GM21717 (cell line): ENCODE data around the gene ANP32B.
"Not testable (repeated sequence)": the region's sequence is repeated elsewhere in the genome, so short reads cannot be mapped to it uniquely, and the experiment has no call there.

Experiments used
- ATAC-seq: cut with Tn5 transposase; IDR thresholded peaks from one replicate; pipeline ENCODE4 v1.9.1; 2021; ENCODE audit warnings: mild to moderate bottlenecking, moderate library complexity; ENCODE audit not compliant: unreplicated experiment

ANP32B gene

DNA sequence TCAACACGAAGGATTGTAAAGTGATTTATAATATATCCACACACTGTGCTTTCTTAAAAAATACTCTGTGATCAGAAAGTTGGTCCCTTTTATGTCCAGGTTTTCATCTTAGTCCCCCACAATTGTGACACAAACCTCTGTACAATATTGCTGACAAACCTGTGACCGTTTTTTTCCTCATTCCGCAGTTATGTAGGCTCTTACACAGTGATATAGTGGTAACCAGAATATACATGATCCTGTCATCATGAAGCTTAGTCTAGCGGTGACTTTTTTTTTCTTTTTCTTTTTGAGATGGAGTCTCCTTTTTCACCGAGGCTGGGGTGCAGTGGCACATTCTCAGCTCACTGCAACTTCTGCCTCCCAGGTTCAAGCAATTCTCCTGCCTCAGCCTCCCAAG, 8.7 kb downstream of the ANP32B start:
- no peak for ATAC-seq

DNA sequence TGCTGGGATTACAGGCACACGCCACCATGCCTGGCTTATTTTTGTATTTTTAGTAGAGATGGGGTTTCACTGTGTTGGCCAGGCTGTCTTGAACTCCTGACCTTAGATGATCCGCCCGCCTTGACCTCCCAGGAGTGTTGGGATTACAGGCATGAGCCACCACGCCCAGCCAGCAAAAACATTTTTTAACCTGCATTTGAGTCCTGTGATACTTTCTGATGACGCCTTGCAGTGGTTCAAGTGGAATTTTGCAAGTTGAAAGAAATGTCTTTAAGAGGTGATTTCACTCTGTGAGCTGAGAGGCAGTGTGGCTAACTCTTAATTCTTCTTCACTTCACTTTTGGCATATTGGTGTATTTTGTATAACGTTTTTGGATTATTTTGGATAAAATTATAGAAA, 9.1 kb downstream of the ANP32B start:
- no peak for ATAC-seq

DNA sequence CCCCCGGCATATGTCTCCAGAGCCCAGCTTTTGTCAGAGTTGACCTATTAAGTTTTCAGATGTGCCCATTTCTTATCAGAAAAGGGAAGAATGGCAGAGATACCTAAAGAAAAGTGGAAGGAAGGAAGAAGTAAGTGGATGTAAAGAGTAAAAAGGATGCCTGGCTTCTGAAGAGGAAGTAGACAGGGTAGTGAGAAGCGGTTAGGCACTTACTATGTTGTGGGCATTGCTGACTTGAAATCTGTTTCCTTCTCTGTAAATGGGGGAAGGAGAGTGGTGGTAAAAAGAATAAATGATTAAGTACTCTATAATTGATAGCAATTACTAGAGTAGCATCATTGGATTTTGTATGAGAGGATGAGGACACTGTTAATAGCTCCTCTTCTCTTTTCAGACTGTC, 9.9 kb downstream of the ANP32B start:
- no peak for ATAC-seq

DNA sequence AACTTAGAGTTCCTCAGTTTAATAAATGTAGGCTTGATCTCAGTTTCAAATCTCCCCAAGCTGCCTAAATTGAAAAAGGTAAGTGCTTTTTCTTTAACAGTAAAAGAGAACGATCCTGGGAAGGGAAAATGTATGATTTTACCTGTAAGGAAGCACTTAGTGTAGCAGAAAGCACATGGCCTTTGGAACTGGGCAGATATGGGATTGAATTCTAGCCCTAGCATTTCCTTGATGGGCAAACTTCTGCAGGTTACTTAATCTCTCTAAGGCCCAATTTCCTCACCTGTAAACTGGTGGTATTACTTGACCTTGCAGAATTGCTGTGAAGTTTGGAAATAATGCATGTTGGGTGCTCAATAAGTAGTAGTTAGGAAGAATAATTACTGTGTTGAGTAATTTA, 11.6 kb downstream of the ANP32B start:
- ATAC-seq = no peak

DNA sequence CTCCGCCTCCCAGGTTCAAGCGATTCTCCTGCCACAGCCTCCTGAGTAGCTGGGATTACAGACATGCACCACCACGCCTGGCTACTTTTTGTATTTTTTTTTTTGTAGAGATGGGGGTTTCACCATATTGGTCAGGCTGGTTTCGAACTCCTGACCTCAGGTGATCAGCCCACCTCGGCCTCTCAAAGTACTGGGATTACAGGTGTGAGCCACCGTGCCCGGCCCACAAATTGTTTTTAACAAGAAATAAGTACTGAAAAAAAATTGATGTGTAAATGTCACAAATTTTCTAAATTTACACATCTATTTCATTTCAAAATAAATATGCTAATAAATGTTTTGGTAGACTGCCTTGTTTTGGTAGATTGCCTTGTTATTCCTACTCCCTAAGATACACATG, 13.5 kb downstream of the ANP32B start:
- ATAC-seq = not testable (repeated sequence)

DNA sequence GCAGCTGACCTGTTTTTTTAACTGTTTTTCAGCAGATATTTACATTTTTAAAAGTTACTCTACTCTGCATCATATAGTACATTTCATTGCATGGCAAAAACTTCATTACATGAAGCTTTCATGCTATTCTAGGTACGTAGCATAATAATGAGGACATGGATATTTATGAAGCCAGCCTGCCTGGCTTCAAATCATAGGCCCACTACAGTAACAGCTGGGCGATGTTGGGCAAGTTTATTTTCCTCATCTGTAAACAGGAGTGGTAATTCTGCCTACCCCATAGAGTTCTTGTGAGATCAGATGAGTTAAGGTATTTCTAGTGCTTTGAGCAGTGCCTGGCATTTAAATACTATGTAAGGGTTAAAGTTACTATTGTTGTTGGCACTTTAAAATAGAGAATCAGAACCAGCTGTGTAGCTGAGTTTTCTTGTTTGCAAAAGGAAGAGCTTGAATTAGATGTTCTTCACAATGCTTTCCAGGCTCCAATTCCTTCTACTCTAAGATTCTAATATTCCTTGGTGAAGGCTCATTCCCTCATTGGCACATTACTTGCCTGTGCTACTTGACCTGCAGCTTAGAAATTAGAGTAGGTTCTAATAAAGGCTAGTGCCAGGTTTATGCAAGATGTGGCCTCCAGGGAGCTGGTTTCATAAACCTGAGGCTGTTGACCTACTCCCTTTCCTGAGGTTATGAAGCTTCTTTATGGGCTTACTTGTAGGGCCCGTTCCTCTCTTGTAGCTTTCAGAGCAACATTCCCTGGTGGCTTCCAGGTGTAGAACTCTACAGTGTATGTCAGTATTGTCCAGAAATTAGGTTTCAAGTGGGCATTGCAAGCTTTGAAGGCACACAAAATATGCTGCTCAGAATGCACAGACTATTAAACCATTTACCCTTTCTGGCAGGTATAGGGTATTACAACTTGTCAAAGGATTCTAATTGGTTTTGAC, 14.5 kb downstream of the ANP32B start:
- ATAC-seq = no peak

DNA sequence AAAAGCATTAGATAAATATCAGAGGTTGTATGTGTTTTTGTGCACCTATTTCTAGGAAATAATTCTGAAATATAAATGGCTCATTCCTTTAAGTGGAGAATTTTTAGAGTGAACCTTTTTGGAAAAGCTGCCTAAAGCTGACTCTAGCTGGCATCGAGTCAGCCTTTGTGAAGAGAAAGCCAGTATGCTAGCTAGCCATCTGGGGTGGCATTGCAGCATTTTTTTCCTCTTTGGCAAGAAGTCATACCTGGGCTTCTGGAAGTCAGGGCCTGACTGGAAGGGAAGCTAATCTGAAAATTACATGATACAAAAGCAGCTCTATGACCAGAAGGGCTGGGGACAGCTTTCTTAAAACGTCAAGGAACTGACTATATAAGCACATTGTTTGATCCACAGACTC, 19.7 kb downstream of the ANP32B start:
- ATAC-seq = no peak

DNA sequence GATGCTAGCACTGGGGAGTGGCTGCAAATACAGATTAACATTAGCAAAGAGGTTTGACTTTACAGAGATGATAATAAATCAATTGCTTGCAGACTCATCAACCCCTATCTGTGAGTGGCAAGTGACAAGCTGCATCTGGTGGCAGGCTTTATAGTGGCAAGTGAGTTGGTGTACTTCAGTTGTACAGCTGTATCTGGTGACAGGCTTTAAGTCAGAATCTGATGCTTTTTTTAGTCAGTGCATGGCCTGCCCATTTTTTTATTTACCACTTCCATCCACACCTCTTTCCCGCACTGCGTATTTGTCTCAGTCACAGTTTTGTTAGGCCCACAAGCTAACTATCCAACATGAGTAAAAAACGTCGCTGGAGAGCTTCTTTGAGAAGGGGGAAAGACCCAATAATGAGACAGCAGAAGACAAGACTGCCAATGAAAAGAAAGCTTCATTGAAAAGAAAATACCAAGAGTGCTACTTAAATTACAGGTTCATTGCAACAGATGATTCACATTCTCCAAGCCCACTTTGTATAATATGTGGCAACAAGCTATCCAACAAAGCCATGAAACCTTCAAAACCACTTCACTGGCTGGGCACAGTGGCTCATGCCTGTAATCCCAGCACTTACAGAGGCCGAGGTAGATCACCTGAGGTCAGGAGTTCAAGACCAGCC, 23.1 kb downstream of the ANP32B start:
- no peak for ATAC-seq

DNA sequence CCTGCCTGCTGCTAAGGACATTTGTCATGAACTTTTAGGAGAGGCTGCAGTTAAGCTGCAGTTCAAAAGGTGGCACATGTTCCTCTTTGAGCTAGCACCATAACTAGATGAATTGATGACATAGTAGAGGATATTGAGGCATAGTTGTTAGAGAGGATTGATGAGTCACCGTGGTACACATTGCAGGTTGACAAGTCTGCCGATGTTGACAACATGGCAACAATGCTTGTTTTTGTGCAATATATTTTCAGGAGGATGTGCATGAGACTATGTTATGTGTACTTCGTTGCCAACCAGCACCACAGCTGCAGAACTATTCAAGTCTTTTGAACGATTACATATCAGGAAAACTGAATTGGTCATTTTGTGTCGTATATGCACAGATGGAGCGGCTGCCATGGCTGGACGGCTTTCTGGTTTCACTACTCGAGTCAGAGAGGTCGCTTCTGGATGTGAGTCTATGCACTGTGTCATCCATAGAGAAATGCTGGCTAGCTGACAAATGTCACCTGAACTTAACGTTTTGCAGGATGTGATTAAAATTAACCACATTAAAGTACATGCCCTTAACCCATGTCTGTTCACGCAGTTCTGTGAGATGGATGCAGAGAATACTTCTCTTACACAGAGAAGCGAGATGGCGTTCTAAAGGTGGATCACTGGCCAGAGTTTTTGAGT, 24.2 kb downstream of the ANP32B start:
- ATAC-seq = no peak

DNA sequence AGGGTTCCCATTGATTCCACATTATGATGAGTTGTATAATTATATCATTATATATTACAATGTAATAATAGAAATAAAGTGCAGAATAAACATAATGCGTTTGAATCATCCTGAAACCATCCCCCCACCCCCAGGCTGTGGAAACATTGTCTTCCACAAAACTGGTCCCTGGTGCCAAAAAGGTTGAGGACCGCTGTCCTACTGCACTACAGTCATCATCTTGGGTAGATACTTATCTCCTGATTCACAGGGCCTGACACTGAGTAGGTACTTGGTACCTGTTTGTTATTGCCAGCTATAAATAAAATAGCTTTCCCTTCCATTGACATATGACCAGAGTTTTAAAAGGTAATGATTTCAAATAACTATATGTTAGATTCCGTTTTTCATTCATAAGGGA, 25.6 kb downstream of the ANP32B start:
- no peak for ATAC-seq

DNA sequence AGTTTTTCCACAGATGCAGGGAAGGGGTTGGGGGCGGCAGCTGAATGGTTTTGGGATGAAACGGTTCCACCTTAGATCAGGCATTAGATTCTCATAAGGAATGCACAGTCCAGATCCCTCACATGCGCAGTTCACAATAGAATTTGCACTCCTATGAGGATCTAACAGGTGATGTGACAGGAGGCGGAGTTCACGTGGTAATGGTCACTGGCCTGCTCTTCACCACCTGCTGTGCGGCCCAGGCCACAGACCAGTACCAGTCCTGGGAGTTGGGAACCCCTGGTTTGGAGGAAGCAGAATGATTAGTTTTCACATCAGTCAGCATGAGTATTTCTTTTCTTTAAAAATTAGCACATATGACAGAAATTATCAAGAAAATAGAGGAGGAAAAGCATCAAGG, 26.3 kb downstream of the ANP32B start:
- ATAC-seq = no peak

DNA sequence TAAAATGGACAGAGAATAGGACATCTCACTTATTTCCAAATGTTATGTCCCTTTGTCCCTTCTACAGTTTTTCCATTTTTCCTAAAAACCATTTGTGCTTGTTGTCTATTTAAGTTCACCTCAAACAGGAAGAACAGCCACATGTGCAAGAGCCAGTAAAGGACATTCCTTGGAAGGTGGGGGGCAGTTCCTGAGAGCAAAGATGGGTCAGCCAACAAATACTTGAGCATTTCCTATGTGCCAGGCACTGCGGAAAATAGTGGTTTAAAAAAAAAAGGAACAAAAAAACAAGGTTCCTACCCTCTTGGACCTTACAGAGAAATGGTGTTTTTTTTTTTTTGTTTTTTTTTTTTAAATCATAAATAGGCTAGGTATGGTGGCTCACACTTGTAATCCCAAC, 26.8 kb downstream of the ANP32B start:
- no peak for ATAC-seq

DNA sequence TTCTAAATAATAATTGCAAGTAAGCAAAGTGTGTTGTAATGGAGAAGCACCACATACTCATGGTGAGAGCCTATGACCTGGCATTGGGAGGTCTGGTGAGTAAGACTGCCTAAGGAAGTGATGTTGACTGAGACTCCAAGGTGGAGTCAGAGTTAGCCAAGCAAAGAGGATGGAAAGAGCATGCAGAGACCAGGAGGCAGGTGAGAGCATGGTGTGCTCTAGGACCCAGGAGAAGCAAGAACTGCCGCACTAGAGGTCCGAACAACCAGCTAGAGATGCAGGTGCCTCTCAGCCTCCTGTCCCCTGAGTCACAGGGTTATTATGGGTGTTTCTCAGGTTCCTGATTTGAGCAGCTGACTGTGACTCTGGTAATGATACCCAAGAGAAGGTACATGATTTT, 27.3 kb downstream of the ANP32B start:
- peak; percentile 75 for ATAC-seq

DNA sequence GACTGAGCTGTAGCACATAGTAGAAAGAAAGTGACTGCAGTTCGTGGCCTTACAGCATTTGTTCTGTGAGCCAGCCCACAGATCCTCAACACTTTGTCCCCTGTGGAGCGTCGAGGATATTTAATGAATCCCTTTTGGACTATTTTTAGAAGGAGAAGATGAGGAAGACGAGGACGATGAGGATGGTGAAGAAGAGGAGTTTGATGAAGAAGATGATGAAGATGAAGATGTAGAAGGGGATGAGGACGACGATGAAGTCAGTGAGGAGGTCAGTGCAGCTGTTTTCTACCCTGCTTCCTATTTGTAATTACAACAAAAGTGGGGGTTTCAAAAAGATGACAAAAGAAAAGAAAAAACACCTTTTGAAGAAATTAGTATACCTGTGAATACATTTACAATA, 28.0 kb downstream of the ANP32B start:
- no peak for ATAC-seq

DNA sequence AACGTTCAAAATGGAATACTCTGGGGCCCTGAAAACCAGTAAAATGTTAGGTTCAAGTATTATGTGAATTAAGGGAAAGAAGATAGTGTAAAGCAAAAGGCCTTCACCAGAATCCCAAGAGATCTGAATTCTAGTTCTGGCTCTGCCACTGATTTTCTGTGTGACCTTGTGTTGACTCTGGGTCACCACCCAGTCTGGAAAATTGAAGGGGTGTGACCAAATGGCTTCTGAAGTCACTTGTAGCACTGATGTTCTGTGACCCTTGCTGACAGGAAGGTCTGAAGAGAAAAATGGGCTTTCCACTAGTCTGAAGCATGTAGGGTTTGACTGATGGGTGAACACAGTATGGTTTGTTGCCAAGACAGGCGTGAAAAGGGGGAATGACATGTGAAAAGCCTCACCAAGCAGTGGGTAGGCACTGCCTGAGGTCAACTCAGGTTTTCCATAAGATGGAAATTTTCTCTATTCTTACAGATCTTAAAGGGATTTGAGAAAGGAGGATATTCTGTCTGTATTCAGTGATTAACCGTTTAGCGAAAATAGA, 33.1 kb downstream of the ANP32B start:
- ATAC-seq = no peak

DNA sequence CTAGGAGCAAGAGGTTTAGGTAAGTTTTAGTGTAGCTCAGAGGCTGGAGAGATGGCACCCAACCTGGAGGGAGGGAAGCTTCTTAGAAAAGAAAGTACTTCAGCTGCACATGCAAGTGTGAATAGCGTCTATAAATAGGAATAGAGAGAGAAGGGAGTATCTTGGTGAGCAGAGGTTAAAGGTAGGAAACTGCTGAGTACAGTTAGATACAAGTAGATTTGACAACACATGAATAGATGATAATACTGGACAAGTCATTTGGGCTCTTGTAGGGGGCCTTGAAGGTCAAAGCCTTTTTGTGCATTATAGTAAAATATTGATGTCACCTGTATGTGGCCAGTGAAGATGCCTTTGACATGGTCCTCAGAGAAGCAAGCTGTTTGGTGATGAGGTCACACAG, 34.2 kb downstream of the ANP32B start:
- ATAC-seq = no peak

DNA sequence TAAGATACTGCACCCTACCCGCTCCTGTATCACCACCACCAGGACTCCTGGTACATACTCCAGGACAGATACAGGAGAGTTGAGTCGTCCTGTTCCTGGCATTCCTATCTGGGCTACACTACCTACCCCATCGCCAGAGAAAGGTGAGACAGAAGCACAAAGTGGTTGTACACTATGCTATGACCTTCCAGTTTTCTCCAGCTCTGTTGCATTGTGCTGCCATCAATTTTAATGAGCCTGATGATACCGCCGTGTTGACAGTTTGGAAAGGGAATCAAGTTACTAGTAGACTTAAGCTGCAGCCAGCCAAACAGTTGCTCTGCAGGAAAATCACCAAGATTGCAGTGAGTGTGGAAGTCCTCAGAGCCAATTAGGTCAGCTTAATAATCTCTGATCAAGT, 35.2 kb downstream of the ANP32B start:
- ATAC-seq = no peak

DNA sequence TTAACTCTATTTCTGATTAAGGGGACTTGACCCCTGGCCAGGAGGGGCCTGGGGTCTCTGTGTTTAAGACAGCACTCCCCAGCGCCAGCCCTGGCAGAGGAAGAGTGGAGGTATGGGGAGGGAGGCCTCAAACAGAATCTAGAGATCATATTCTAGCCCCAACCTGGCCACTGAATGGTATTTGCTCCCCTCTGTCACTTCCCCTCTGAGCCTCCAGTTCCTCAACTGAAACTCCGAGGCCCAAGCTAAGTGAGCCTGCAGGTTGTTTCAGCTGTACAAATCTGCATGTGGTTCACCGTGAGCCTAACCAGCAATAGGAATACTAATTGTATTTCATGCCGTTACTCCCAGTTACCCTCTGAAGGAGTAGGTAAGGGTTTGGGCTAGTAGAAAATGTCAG, 36.0 kb downstream of the ANP32B start:
- ATAC-seq = no peak

DNA sequence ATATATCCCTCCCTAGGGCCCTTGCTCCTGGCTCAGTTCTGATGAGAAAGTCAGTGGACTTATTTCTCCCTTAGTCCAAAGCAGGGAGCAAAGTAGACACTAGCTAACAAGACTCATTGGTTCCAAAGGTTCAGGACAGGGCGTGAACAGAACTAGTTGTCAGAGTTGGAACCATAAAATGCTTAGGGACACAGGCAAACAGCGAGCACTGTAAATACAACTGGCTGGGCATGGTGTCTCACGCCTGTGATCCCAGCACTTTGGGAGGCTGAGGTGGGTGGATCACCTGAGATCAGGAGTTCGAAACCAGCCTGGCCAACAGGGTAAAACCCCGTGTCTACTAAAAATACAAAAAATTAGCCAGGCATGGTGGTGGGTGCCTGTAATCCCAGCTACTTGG, 36.7 kb downstream of the ANP32B start:
- not testable (repeated sequence) for ATAC-seq

DNA sequence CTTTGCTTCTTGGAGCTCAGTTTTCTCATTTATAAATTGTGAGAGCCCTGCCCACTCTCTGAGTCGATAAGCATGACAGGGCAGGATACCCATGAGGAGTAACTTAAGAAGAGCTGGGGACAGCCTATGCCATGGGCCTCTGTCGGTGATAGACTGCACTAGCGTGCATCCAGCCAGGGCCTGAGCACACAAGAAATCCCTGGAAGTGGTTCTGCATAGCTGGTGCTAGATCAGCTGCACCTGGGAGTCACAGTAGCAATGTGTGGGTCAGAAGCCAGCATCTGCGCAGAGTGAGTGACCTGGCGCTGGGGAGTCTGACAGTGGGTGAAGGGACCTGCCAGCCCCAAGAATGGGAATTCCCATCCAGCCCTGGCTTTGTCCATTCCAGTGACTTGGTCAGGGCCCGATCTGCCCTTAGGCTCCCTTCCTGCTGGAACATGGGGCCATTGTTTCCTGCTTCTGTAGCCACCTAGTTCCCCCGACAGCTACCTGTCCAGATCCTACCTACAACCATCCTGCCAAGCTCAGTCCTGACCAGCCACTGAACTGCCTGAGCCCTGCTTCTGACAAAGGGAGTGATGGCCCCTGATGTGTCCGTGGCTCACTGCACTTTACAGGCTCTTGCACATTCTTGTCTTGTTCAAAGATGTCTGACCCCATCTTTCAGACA, 37.5 kb downstream of the ANP32B start:
- ATAC-seq = no peak
